ENCODE results near the gene SCN1A. TPM values are rescaled to one million over a fixed set of nuclear protein-coding genes. Genes with fewer than 3 reads are reported as not detected.

SCN1A gene
- total and polyA plus RNA-seq, 2 donors (not counting 3 experiments of a cell fraction or from before 2014, with no cell fraction given): not detected

GRCh38 chr2:166148500-166149400 lies 20.9 kb upstream of the SCN1A start:
- ChIA-PET CTCF (interaction anchor here (0.9 to 1.4 kb wide), 3 partner anchors 15 to 271 kb away, joined by 3 to 4 read pairs (median 4); no protein-coding TSS in a partner anchor), POLR2A (no interaction called here)
- H3K36me3 ChIP-seq (ENCODE audit: control insufficient read depth in 2 of 2, extremely low read depth in 1 of 2, insufficient read depth in 2 of 2, low read length in 2 of 2): no peaks in the 10 kb centered on the region
- FAIRE-seq: no peak
- H2AFZ ChIP-seq (ENCODE audit: low read depth, low read length): no peak overlapping the region
- no TSS peak for BruUV-seq (replicated peaks)
- DNase-seq (ENCODE audit: low read depth, low spot score): no peak
- no peak for TF ChIP-seq MYC (IDR thresholded peaks at IDR 0.05; ENCODE audit: low read depth, low read length)
- no peak for TF ChIP-seq POLR2AphosphoS5 (IDR thresholded peaks at IDR 0.05; ENCODE audit: insufficient read depth, low read depth, low read length)
- no peak for TF ChIP-seq GATA2 (IDR thresholded peaks at IDR 0.05; ENCODE audit: insufficient read depth, insufficient read length, low read depth, low read length)
- TF ChIP-seq FOS (IDR thresholded peaks at IDR 0.05; ENCODE audit: borderline replicate concordance, insufficient read depth, low read length): no peak
- no peak for TF ChIP-seq CTCF (IDR thresholded peaks at IDR 0.05; ENCODE audit: extremely low read depth in 1 of 2, insufficient read depth in 1 of 2, low read depth in 1 of 2, low read length in 2 of 2)
- H3K4me3 ChIP-seq (replicated peaks in 1 of 3; ENCODE audit: insufficient read depth in 1 of 3, low read depth in 1 of 3, low read length in 3 of 3): no peak overlapping the region
- no peaks in the 10 kb centered on the region for H3K4me1 ChIP-seq (ENCODE audit: control insufficient read depth, extremely low read depth, insufficient read depth, low read length)
- intact Hi-C loops (cut with micrococcal nuclease) (no loop called here), dilution Hi-C loops (cut with MboI; ENCODE audit: extremely low pct_ligation_motif_present, low sequenced_read_pairs) (no loop called here)
- H3K27ac ChIP-seq (ENCODE audit: insufficient read depth, low read depth, low read length): no peak overlapping the region
- no peaks in the 10 kb centered on the region for H4K20me1 ChIP-seq (replicated peaks; ENCODE audit: control insufficient read depth, extremely low read depth, insufficient read depth, low read length)
- H3K9me1 ChIP-seq (replicated peaks; ENCODE audit: control insufficient read depth, extremely low read depth, insufficient read depth, low read length): no peaks in the 10 kb centered on the region
- no peak overlapping the region for H3K9ac ChIP-seq (replicated peaks; ENCODE audit: extremely low read depth, insufficient read depth, low read length)
- no peaks in the 10 kb centered on the region for H3K9me3 ChIP-seq (replicated peaks; ENCODE audit: control insufficient read depth, insufficient read depth, low read length)
- H3K79me2 ChIP-seq (ENCODE audit: control insufficient read depth, insufficient read depth, low read length): no peaks in the 10 kb centered on the region
- no peaks in the 10 kb centered on the region for H3K27me3 ChIP-seq (ENCODE audit: control insufficient read depth in 2 of 2, insufficient read depth in 2 of 2, low read length in 2 of 2)
- no peak overlapping the region for H3K4me2 ChIP-seq (ENCODE audit: insufficient read depth, low read length)

All from endothelial cell of umbilical vein (primary cell).